A673 (cell line): ENCODE measurements around the gene PRF1. TPM values are rescaled to one million over a fixed set of nuclear protein-coding genes. Genes with fewer than 3 reads are reported as not detected.
A peak's percentile ranks its signal among the peaks of the same experiment; 100 is the strongest.

Experiments
- BruUV-seq: library from RNA; stranded (reverse); fragments of 400-500 nt; replicated peaks from 2 replicates; lab custom pipeline; 2021; lab: Mats Ljungman, UMichigan
- CTCF ChIA-PET: fragments of 300-600 bp; sonication (Branson Sonifier 250); formaldehyde crosslinking; loops from one replicate; lab custom pipeline; 2022; ENCODE audit warnings: antibody characterized with exemption; lab: Charles Lee
- POLR2A ChIA-PET: fragments of 300-600 bp; sonication (Branson Sonifier 250); formaldehyde crosslinking; loops from one replicate; lab custom pipeline; 2022; ENCODE audit warnings: antibody characterized with exemption; ENCODE audit not compliant: low non-redundant PET; lab: Charles Lee
- DNase-seq: peaks from one replicate; pipeline ENCODE4 v3.0.0-alpha.2; 2015; ENCODE audit warnings: low spot score
- H3K27ac ChIP-seq: fragments of 200-600 bp; sonication (generic); 2 replicates; pipeline ENCODE4 v1.5.1; 2016; ENCODE audit warnings: mixed run types, low read depth, mild to moderate bottlenecking, mixed read lengths, antibody characterized with exemption, low read length; ENCODE audit not compliant: poor library complexity, severe bottlenecking
- H3K27me3 ChIP-seq: fragments of 200-600 bp; sonication (generic); replicated peaks from 2 replicates; pipeline ENCODE4 v1.6.1; 2017; ENCODE audit warnings: mixed run types, low read depth, mild to moderate bottlenecking, mixed read lengths, antibody characterized with exemption, low read length; ENCODE audit not compliant: insufficient read depth, poor library complexity
- H3K36me3 ChIP-seq: fragments of 200-600 bp; sonication (generic); 2 replicates; pipeline ENCODE4 v1.6.1; 2016; ENCODE audit warnings: mixed run types, mild to moderate bottlenecking, mixed read lengths, antibody characterized with exemption, low read length; ENCODE audit not compliant: insufficient read depth, poor library complexity, severe bottlenecking
- H3K4me1 ChIP-seq: fragments of 200-600 bp; sonication (generic); 2 replicates; pipeline ENCODE4 v1.6.1; 2017; ENCODE audit warnings: mixed run types, mild to moderate bottlenecking, mixed read lengths, antibody characterized with exemption, low read length; ENCODE audit not compliant: insufficient read depth, poor library complexity, severe bottlenecking
- H3K4me3 ChIP-seq: fragments of 200-600 bp; sonication (generic); 2 replicates; pipeline ENCODE4 v1.5.1; 2016; ENCODE audit warnings: low read depth, mixed run types, mild to moderate bottlenecking, mixed read lengths, low read length; ENCODE audit not compliant: poor library complexity, severe bottlenecking
- H3K9me3 ChIP-seq: fragments of 200-600 bp; sonication (generic); 2 replicates; pipeline ENCODE4 v1.6.1; 2016; ENCODE audit warnings: mixed run types, low read depth, mild to moderate bottlenecking, mixed read lengths, antibody characterized with exemption, low read length; ENCODE audit not compliant: poor library complexity, severe bottlenecking
- EZH2 ChIP-seq: fragments of 200-600 bp; sonication (generic); IDR thresholded peaks from 2 replicates; pipeline ENCODE4 v1.6.1; 2017; ENCODE audit warnings: borderline replicate concordance, low read depth, mild to moderate bottlenecking, mixed read lengths, antibody characterized with exemption, low read length; ENCODE audit not compliant: poor library complexity, severe bottlenecking
- intact Hi-C: fragments of 100-400 bp; cut with micrococcal nuclease; formaldehyde crosslinking; loops from one replicate; pipeline ENCODE4 v1.10.0; 2022; ENCODE audit not compliant: unreplicated experiment
- total RNA-seq: library from RNA; stranded (reverse); gene quantifications from 2 replicates; pipeline ENCODE4 v1.2.3, GENCODE V29; 2021
- TF ChIP-seq, protein P1 (sequence below): fragments of 300-800, 200-600 bp; sonication (generic); conservative IDR thresholded peaks from 2 replicates; pipeline ENCODE4 v1.5.1; 2017; ENCODE audit warnings: low read depth, mild to moderate bottlenecking, antibody characterized with exemption, low read length, moderate library complexity, mixed read lengths

PRF1 gene
- total RNA-seq, 1 experiment from 2014 or later = not detected

DNA sequence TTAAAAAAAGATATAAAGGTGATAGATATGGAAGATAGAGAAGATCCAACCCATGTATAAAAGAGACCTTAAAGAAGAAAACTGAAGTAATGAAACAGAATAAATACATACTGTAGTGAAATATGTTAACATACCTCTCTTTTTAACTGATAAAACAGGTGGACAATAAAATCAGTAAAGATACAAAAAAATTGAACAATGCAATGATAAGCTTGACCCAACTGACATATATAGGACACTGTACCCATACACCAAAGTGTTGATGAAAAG, 17.4 kb upstream of the PRF1 start:
- no peaks in the 10 kb centered on the region for H3K4me1 ChIP-seq
- intact Hi-C loops = no loop called here
- BruUV-seq = no TSS peak
- peaks cover 7% of the 10 kb centered on the region for H3K9me3 ChIP-seq
- H3K36me3 ChIP-seq = no peaks in the 10 kb centered on the region
- no peak for TF ChIP-seq EZH2
- TF ChIP-seq, protein P1, sequence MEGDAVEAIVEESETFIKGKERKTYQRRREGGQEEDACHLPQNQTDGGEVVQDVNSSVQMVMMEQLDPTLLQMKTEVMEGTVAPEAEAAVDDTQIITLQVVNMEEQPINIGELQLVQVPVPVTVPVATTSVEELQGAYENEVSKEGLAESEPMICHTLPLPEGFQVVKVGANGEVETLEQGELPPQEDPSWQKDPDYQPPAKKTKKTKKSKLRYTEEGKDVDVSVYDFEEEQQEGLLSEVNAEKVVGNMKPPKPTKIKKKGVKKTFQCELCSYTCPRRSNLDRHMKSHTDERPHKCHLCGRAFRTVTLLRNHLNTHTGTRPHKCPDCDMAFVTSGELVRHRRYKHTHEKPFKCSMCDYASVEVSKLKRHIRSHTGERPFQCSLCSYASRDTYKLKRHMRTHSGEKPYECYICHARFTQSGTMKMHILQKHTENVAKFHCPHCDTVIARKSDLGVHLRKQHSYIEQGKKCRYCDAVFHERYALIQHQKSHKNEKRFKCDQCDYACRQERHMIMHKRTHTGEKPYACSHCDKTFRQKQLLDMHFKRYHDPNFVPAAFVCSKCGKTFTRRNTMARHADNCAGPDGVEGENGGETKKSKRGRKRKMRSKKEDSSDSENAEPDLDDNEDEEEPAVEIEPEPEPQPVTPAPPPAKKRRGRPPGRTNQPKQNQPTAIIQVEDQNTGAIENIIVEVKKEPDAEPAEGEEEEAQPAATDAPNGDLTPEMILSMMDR = no peak
- CTCF ChIA-PET = no interaction called here
- H3K27ac ChIP-seq = no peak overlapping the region
- POLR2A ChIA-PET = no interaction called here
- H3K27me3 ChIP-seq = no peaks in the 10 kb centered on the region
- DNase-seq = no peak
- H3K4me3 ChIP-seq = no peak overlapping the region

DNA sequence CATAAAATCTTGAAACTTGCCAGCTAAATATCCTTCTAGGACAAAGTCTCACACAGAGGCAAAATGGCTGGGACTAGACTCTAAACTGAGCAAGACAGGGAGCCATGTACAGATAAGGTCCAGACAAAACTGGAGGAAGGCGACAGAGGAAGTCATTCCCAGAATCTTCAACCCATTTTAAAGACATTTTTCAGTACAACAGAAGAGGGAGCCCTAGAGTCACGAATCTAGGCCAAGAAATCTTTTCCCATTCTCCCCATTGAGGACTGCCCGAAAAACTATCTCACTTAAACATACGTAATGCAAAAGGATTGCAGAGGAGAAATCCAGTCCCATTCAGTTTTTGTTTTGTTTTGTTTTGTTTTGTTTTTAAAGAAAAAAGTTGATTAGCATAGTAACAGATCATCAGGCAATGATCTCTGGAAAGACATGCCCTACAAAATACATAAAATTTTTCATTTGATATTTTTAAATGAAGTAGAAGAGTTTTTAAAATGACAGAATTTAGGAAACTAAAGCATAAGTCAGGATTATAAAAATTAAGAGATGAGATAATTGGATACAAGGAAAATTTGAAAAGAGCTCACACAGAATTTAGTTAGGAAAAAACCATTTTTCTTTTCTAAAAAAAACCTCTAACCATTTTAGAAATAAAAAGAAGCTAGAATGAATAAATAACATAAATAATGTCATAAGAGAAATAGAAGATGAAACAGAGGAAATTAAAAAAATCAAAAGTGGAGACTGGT, 16.9 kb upstream of the PRF1 start:
- peak; percentile 45 for DNase-seq
- no peaks in the 10 kb centered on the region for H3K27me3 ChIP-seq
- H3K36me3 ChIP-seq = no peaks in the 10 kb centered on the region
- BruUV-seq = no TSS peak
- ChIA-PET POLR2A (no interaction called here), CTCF (no interaction called here)
- no peaks in the 10 kb centered on the region for H3K4me1 ChIP-seq
- peaks cover 7% of the 10 kb centered on the region for H3K9me3 ChIP-seq
- H3K27ac ChIP-seq = no peak overlapping the region
- H3K4me3 ChIP-seq = no peak overlapping the region
- intact Hi-C loops = loop anchor here (1.0 kb wide), 1 partner anchor 140 kb away; no protein-coding TSS in a partner anchor
- no peak for TF ChIP-seq EZH2
- TF ChIP-seq, protein P1 = peak; percentile 44

DNA sequence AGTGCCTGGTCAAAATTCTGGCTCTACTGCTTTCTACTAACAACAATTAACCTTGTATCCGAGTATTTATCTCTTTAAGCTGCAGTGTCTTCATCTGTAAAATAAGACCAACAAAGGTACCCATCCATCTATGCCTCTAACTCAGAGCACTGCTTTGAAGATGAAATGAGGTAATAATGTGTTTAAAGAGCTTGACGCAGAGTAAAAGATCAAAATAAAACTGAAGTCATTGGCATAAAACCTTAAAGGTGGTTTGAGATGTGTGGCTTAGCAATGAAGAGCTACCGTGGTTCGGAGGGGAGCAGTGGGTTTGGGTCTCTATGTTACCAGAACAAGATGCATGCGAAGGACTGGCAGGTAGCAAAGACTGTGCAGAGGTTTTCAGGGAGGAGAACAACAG, 16.1 kb upstream of the PRF1 start:
- no peaks in the 10 kb centered on the region for H3K36me3 ChIP-seq
- no peaks in the 10 kb centered on the region for H3K4me1 ChIP-seq
- POLR2A ChIA-PET = no interaction called here
- peaks cover 7% of the 10 kb centered on the region for H3K9me3 ChIP-seq
- H3K27ac ChIP-seq = no peak overlapping the region
- BruUV-seq = no TSS peak
- intact Hi-C loops = loop anchor here (1.0 kb wide), 1 partner anchor 141 kb away; no protein-coding TSS in a partner anchor
- TF ChIP-seq, protein P1 = no peak
- TF ChIP-seq EZH2 = no peak
- CTCF ChIA-PET = no interaction called here
- H3K4me3 ChIP-seq = no peak overlapping the region
- DNase-seq = no peak
- H3K27me3 ChIP-seq = no peaks in the 10 kb centered on the region
